ENCODE results near the gene NRP2. TPM values are rescaled to one million over a fixed set of nuclear protein-coding genes. Genes with fewer than 3 reads are reported as not detected.

The NRP2 gene, protein sequence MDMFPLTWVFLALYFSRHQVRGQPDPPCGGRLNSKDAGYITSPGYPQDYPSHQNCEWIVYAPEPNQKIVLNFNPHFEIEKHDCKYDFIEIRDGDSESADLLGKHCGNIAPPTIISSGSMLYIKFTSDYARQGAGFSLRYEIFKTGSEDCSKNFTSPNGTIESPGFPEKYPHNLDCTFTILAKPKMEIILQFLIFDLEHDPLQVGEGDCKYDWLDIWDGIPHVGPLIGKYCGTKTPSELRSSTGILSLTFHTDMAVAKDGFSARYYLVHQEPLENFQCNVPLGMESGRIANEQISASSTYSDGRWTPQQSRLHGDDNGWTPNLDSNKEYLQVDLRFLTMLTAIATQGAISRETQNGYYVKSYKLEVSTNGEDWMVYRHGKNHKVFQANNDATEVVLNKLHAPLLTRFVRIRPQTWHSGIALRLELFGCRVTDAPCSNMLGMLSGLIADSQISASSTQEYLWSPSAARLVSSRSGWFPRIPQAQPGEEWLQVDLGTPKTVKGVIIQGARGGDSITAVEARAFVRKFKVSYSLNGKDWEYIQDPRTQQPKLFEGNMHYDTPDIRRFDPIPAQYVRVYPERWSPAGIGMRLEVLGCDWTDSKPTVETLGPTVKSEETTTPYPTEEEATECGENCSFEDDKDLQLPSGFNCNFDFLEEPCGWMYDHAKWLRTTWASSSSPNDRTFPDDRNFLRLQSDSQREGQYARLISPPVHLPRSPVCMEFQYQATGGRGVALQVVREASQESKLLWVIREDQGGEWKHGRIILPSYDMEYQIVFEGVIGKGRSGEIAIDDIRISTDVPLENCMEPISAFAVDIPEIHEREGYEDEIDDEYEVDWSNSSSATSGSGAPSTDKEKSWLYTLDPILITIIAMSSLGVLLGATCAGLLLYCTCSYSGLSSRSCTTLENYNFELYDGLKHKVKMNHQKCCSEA
- 100 to 1,000 TPM in 2 of 8 experiments, 10 to 100 TPM in 6; 13.8 to 138 (median 53.2) TPM for total RNA-seq

DNA sequence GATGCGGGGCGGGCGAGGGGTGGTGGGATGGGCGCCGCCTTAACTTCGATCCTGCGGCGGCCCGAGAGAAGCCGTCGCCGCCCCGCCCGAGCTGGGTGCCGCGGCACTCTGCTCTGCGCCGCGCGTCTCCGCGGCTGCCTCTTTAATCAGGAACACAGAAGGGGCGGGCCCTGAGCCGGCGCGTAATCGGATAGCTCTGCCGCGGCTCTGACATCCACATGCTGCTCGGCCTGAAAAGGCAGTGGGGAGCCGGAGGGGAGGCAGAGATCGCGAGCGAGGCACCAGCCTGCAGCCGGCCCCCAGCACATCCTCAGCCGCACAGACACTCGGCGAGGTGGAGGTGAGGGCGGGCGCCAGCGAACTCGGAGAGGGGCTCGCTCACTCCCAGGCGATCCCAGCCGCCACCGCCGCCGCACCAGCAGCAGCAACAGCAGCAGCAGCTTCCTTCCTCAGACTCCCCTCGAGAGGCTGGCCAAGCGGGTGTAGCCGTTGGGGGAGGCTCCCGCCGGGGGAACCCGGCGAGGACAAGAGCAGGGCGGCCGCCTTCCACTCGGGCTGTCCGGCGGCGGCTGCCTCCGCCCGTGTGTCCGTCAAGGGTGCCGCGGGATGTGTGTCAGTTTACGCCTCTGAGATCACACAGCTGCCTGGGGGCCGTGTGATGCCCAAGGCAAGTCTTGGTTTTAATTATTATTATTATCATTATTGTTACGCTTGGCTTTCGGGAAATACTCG is at the start of gene NRP2:
Gene NRP2 (plus strand): TSS at position 263 of the 732 bp plus-strand sequence. CDS start 790 bp downstream, outside the sequence.
- in situ Hi-C loops (cut with MboI; ENCODE audit: low pct_unique_long_range_greater_than_20kb in 2 of 9, low sequenced_read_pairs in 9 of 9, unreplicated experiment in 9 of 9) = loop anchor here in 5 of 9 experiments (25.0 kb wide), 6 partner anchors 255 to 1420 kb away; no protein-coding TSS in a partner anchor
- 0 to 3% (median 0%) methylated on average over 1 to 43 of the region's 71 CpGs; no CpG with 5 or more reads in 1 of the 10 experiments for WGBS, 10 experiments
- peak within 1 kb of the TSS; percentile 52 to 62 (median 56) for H3K4me3 ChIP-seq
- H3K4me1 ChIP-seq (replicated peaks in 1 of 2) = peaks cover 8 to 10% of the 10 kb centered on the region in 2 donors
- ATAC-seq (replicated peaks in 6 of 8) = peak; percentile 70 to 83 (median 75)
- H3K27ac ChIP-seq = peak within 1 kb of the TSS; percentile 42 to 58

DNA sequence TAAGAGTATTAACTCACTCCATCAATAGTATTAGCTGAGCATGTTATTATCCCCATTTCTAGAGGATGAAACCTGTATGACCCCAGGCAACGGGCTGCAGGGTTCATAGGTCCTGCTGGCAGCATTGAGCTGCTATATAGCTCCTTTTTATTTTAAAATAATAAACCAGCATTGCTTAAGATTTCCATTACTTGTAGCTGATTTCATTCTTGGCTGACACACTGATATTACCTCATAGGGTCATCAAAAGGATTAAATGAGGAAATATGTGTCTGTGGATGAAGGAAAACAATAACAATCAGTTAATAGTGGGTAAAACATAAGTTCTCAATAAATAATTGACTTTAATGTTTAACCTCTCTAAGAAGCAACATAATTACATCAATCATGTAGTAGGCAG is 48.3 kb upstream of the NRP2 start:
- Histone ChIP-seq H3K4me1 (replicated peaks in 1 of 2) (peaks cover 16 to 17% of the 10 kb centered on the region in 2 donors), H3K4me3 (no peak overlapping the region), H3K27ac (no peak overlapping the region)
- WGBS, 10 experiments = 0 to 90% (median 34%) methylated on average over 1 of the region's 1 CpG; no CpG with 5 or more reads in 4 of the 10 experiments
- no peak for ATAC-seq (replicated peaks in 6 of 8)
- in situ Hi-C loops (cut with MboI; ENCODE audit: low pct_unique_long_range_greater_than_20kb in 2 of 9, low sequenced_read_pairs in 9 of 9, unreplicated experiment in 9 of 9) = no loop called here

DNA sequence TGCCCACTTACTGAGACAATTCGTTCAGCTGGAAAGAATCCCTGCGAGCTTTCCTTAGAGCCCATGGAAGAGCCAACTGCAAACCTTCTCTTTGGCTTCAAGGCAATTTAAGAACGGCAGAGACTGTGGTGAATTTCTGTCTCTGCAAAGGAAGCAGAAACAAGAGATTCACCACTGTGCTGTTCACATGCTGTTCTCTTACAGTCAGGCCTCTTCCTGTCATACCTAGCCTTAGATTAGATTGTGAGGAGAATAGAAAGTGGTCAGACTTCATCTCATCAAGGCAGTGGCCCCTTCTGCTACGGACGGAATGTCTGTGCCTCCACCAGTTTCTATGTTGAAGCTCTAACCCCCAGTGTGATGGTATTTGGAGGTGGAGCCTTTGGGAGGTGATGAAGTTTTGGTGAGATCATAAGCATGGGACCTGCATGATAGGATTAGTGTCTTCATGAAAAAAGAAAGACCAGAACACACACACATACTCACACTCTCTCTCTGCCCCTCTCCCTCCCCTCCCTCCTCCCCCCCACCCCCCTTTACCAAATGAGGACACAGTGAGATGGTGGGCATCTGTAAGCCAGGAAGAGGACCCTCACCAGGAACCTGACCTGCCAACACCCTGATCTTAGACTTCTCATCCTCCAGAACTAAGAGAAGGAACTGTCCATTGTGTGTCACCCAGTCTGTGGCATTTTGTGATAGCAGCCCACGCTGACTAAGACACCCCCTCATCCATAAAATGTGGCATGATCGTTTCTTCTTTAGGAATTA is 45.6 kb upstream of the NRP2 start:
- 39 to 100% (median 79%) methylated on average over 2 to 6 of the region's 7 CpGs; no CpG with 5 or more reads in 1 of the 10 experiments for WGBS, 10 experiments
- Histone ChIP-seq H3K27ac (no peak overlapping the region), H3K4me3 (no peak overlapping the region), H3K4me1 (replicated peaks in 1 of 2) (peaks cover 0 to 4% of the 10 kb centered on the region in 2 donors)
- no peak for ATAC-seq (replicated peaks in 6 of 8)
- in situ Hi-C loops (cut with MboI; ENCODE audit: low pct_unique_long_range_greater_than_20kb in 2 of 9, low sequenced_read_pairs in 9 of 9, unreplicated experiment in 9 of 9) = no loop called here

DNA sequence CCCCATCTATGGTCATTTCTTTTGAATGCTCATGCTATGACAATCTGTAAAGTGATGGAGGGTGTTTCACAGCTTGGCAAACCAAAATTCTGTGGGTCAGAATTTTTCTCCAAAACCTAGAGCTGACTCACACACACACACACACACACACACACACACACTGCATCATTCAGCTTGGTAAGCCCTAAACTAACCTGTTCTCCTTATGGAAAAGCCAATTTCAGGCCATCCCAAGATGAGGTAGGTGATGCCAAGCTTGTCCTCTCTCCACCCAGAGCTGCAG is 45.0 kb upstream of the NRP2 start:
- H3K4me3 ChIP-seq = no peak overlapping the region
- H3K27ac ChIP-seq = no peak overlapping the region
- peaks cover 1 to 4% of the 10 kb centered on the region in 2 donors for H3K4me1 ChIP-seq (replicated peaks in 1 of 2)
- in situ Hi-C loops (cut with MboI; ENCODE audit: low pct_unique_long_range_greater_than_20kb in 2 of 9, low sequenced_read_pairs in 9 of 9, unreplicated experiment in 9 of 9) = no loop called here
- no peak for ATAC-seq (replicated peaks in 6 of 8)

DNA sequence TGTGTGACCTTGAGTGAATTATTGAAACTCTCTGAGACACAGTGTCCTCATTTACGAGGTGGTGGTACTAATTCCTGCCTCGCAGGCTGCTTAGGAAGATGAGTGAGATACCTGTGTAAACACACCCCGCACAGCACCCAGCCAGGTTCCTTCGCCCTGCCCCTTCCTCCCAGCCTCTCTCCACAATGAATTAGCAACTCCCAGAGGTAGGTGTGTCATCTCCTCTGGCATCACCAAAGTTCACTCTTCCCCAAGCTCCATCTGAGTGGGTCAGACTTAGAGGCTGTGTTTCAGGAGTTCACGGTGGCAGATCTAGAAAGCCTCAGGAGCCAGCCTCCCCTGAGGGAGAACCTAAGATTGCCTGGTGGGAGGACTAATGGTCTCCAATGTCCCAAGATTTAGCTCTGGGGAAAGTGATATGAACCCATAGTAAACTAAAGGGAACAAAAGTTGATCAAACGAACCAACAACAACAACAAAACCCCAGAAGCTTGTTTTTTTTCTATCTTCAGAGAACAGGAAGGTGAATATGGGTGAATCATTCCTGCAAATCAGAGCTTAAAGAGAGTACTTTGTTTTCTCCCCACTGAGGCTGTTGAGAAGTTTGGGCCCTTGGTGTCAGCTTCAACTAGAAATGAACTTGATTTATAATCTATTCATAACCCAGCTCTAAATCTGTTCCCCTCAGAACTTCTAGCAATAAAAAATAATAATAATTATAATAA is 44.4 kb upstream of the NRP2 start:
- no peak overlapping the region for H3K4me3 ChIP-seq
- peaks cover 8 to 11% of the 10 kb centered on the region in 2 donors for H3K4me1 ChIP-seq (replicated peaks in 1 of 2)
- ATAC-seq (replicated peaks in 6 of 8) = no peak
- WGBS, 10 experiments = 0 to 93% (median 73%) methylated on average over 1 to 3 of the region's 6 CpGs; no CpG with 5 or more reads in 2 of the 10 experiments
- H3K27ac ChIP-seq = no peak overlapping the region
- in situ Hi-C loops (cut with MboI; ENCODE audit: low pct_unique_long_range_greater_than_20kb in 2 of 9, low sequenced_read_pairs in 9 of 9, unreplicated experiment in 9 of 9) = no loop called here

DNA sequence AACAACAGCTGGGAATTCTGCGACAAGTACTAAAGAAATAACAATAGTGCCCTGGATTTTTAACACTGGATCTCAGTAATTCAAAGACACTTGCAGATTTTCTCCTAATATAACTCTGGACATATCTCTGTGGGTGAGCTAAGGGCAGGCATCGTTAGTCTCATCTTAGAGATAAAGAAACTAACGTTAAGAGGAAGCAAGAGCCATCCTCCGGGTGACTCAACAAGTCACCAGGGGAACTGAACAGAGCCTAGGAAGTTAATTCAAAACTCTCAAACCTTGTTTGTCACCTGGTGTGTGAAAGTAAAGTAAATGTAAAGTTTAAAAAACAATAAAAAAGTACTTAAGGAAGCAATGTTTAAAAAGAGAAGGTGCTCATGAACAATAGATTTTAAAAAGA is 41.6 kb upstream of the NRP2 start:
- in situ Hi-C loops (cut with MboI; ENCODE audit: low pct_unique_long_range_greater_than_20kb in 2 of 9, low sequenced_read_pairs in 9 of 9, unreplicated experiment in 9 of 9) = no loop called here
- ATAC-seq (replicated peaks in 6 of 8) = no peak
- Histone ChIP-seq H3K27ac (no peak overlapping the region), H3K4me1 (replicated peaks in 1 of 2) (peaks cover 16 to 25% of the 10 kb centered on the region in 2 donors), H3K4me3 (no peak overlapping the region)
- WGBS, 10 experiments = 47 to 100% (median 61%) methylated on average over 1 to 4 of the region's 4 CpGs; no CpG with 5 or more reads in 1 of the 10 experiments

DNA sequence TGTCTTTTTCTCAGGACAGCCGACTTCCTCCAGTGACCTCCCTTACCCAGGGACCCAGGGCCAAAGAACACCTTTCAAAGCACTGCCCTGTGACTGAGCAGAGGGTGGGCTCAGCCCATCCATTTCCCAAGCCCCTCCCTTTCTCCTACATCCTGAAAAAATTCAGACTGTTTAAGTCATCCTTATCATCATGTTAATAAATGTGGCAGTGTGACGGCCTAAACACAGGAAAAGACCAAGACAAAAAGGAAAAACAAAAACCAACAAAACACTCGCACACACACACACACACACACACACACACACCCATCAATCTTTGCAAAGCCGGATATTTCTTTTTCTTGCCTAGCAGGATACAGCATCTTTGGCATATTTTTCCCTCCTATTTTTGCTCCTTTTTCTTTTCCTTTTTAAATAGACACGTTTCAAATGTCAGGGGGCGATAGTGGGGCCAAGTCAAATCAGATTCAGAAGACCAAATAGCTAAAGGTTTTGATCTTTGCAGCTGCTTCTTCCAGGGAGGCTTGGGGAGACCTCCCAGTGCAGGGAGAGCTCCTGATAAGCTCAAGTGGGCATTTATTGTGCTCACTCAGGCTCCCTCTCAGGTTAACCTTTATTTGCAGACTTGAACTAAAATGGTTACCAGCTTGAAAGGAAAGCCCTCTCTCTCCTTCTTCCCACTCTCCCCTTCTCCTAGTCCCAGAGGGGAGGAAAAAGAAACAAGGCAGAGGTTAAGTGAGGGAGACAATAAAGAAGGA is 39.5 kb upstream of the NRP2 start:
- peak overlapping the region in 1 of 2 donors; percentile 8 for H3K27ac ChIP-seq
- H3K4me3 ChIP-seq = no peak overlapping the region
- in situ Hi-C loops (cut with MboI; ENCODE audit: low pct_unique_long_range_greater_than_20kb in 2 of 9, low sequenced_read_pairs in 9 of 9, unreplicated experiment in 9 of 9) = no loop called here
- peak in 5 of 8 experiments; percentile 35 to 57 (median 44) for ATAC-seq (replicated peaks in 6 of 8)
- peaks cover 16 to 25% of the 10 kb centered on the region in 2 donors for H3K4me1 ChIP-seq (replicated peaks in 1 of 2)
- WGBS, 10 experiments = 48 to 70% (median 57%) methylated on average over 2 to 6 of the region's 6 CpGs; no CpG with 5 or more reads in 2 of the 10 experiments

DNA sequence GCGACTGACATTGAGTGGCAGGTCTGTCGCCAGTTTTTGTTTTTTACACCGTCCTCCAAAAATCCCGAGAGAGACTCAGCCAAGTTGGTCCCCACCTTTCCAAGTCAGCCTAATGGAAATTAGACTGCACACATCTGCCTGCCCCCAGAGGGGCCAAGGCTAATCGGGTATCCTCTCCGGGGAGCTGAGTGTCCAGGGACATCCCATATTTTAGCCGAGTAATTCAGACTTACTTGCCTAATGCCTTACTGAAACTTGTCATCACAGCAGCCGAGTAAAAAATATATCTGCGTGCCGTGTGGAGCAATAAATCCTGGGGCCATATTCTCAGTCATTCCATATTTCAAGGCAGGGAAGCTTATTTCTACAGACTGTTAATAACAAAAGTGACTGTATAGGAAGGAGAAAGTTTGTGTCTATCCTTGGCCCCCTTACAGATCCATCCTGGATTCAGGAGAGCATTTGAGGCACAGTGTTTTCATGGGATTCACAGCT is 38.9 kb upstream of the NRP2 start:
- WGBS, 10 experiments = 60 to 98% (median 75%) methylated on average over 1 to 6 of the region's 10 CpGs; no CpG with 5 or more reads in 3 of the 10 experiments
- in situ Hi-C loops (cut with MboI; ENCODE audit: low pct_unique_long_range_greater_than_20kb in 2 of 9, low sequenced_read_pairs in 9 of 9, unreplicated experiment in 9 of 9) = no loop called here
- peaks cover 16 to 25% of the 10 kb centered on the region in 2 donors for H3K4me1 ChIP-seq (replicated peaks in 1 of 2)
- peak overlapping the region in 1 of 2 donors; percentile 8 for H3K27ac ChIP-seq
- no peak overlapping the region for H3K4me3 ChIP-seq
- peak in 5 of 8 experiments; percentile 47 to 90 (median 75) for ATAC-seq (replicated peaks in 6 of 8)

DNA sequence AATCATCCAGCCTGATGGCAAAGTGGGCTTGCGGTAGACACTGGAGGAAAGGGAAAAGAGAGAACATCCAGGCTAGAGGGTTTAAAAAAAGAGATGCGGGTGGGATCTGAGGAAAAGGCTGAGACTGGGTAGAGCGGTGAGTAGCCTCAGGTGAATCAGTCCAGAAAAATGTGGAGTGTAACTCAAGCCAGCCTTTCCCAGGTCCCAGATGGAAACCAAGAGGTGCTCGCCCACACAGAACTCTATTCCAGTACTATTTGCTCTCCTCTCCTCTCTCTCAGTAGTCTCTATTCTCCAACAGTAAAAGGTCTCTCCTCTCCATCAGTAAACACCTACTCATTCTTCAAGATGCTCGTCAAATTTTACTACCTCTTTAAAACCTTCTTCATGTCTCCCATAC is 38.3 kb upstream of the NRP2 start:
- peaks cover 16 to 21% of the 10 kb centered on the region in 2 donors for H3K4me1 ChIP-seq (replicated peaks in 1 of 2)
- no peak for ATAC-seq (replicated peaks in 6 of 8)
- H3K4me3 ChIP-seq = no peak overlapping the region
- in situ Hi-C loops (cut with MboI; ENCODE audit: low pct_unique_long_range_greater_than_20kb in 2 of 9, low sequenced_read_pairs in 9 of 9, unreplicated experiment in 9 of 9) = no loop called here
- 40 to 100% (median 98%) methylated on average over 1 to 4 of the region's 5 CpGs; no CpG with 5 or more reads in 2 of the 10 experiments for WGBS, 10 experiments
- H3K27ac ChIP-seq = no peak overlapping the region

DNA sequence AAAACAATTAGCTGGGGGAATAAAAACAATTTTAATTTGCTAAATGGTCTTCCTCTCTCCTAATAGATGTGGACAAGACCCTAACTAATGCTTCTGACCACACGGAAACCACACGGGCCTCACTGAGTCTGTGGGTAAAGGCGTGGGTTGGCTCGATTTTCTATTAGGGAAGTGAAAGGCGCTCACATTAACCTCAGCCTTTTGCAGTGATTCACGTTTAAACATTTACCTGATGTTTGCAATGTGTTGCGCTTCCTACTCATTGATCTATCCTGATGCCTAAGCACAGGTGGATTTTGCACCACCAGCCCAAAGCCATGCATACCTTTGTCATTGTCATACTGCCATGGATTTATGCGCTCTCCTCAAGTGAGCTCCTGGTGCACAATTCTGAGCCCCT is 35.6 kb upstream of the NRP2 start:
- in situ Hi-C loops (cut with MboI; ENCODE audit: low pct_unique_long_range_greater_than_20kb in 2 of 9, low sequenced_read_pairs in 9 of 9, unreplicated experiment in 9 of 9) = no loop called here
- peaks cover 26 to 29% of the 10 kb centered on the region in 2 donors for H3K4me1 ChIP-seq (replicated peaks in 1 of 2)
- no peak overlapping the region for H3K4me3 ChIP-seq
- no peak for ATAC-seq (replicated peaks in 6 of 8)
- 71 to 100% (median 84%) methylated on average over 1 to 8 of the region's 8 CpGs; no CpG with 5 or more reads in 1 of the 10 experiments for WGBS, 10 experiments
- H3K27ac ChIP-seq = no peak overlapping the region

DNA sequence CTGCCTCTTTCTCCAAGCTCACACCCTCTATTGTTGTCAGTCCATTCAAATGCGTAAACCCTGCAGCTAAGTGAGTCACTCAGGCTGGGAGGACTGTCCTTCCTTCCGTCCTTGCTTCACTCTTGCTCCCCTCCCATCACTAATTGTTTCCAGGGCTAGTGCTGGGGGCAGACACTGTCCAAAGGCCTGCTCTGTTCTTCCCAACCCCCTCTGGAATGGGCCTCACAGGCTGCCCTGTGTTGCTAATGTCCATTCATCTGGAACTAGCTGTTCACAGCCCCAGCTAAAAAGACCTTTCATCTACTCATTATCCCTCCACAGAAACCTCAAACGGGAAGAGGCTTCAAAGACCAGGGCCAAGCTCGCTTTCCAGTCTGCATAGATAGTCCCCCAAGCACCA is 31.9 kb upstream of the NRP2 start:
- peak; percentile 74 to 100 (median 98) for ATAC-seq (replicated peaks in 6 of 8)
- no peak overlapping the region for H3K27ac ChIP-seq
- no peak overlapping the region for H3K4me3 ChIP-seq
- peaks cover 9% of the 10 kb centered on the region in 2 donors for H3K4me1 ChIP-seq (replicated peaks in 1 of 2)
- in situ Hi-C loops (cut with MboI; ENCODE audit: low pct_unique_long_range_greater_than_20kb in 2 of 9, low sequenced_read_pairs in 9 of 9, unreplicated experiment in 9 of 9) = loop anchor here in 2 of 9 experiments (25.0 kb wide), 2 partner anchors 288 to 763 kb away; no protein-coding TSS in a partner anchor
- 0 to 40% (median 20%) methylated on average over 1 to 3 of the region's 4 CpGs; no CpG with 5 or more reads in 3 of the 10 experiments for WGBS, 10 experiments
